Bronchial smooth muscle cell (primary cell): ENCODE results near the gene KDM2B. TPM values are rescaled to one million over a fixed set of nuclear protein-coding genes. Genes with fewer than 3 reads are reported as not detected.

Experiments
- total RNA-seq: library from RNA; depleted of rRNA; stranded (reverse); fragments of >200 nt; gene quantifications from 2 replicates; pipeline ENCODE4 v1.2.1, GENCODE V29; 2014

The KDM2B gene
- 17.7 and 18.4 TPM in 2 replicates for total RNA-seq

GRCh38 chr12:121580959-121581685 lies at the start of gene KDM2B:
KDM2B (minus strand) TSS chr12:121581023; CDS start chr12:121580911, 112 bp downstream.

GRCh38 chr12:121626087-121626852 lies 45.4 kb upstream of the KDM2B start, which contains the start of gene ORAI1:
ORAI1 (plus strand) TSS chr12:121626530.

GRCh38 chr12:121399391-121400331 lies 181.2 kb downstream of the KDM2B start, which contains the start of gene RNF34:
RNF34 (plus strand) TSS chr12:121400118; CDS start chr12:121400213, 95 bp downstream.

Other genes with a start within 250 kb of the KDM2B start
- 100 and 126 TPM in 2 replicates for gene ANAPC5, start 228.6 kb downstream of the KDM2B start, total RNA-seq
- gene RNF34, start 180.9 kb downstream of the KDM2B start, total RNA-seq: 70.6 and 105 TPM in 2 replicates
- 5.0 and 5.4 TPM in 2 replicates for gene ORAI1, start 45.5 kb upstream of the KDM2B start, total RNA-seq
- 0.60 and 0.63 TPM in 2 replicates for gene MORN3, start 88.6 kb upstream of the KDM2B start, total RNA-seq
- gene TMEM120B, start 131.7 kb upstream of the KDM2B start, total RNA-seq: 6.1 and 7.6 TPM in 2 replicates
- gene RHOF, start 212.7 kb upstream of the KDM2B start, total RNA-seq: 2.7 and 4.6 TPM in 2 replicates
- gene SETD1B, start 223.0 kb upstream of the KDM2B start, total RNA-seq: 2.0 and 4.3 TPM in 2 replicates